Tibial nerve (tissue), 4 donors: Measurements from ENCODE around the gene ZNF778.
"Not testable (repeated sequence)": the region's sequence is repeated elsewhere in the genome, so short reads cannot be mapped to it uniquely, and the experiment has no call there.

Source experiments
- EP300 ChIP-seq, 2 donors: sonication (generic); formaldehyde crosslinking; IDR thresholded peaks; one replicate each; pipeline ENCODE4 v1.6.1; 2017; ENCODE audit warnings: antibody characterized with exemption in 2 of 2, mild to moderate bottlenecking in 1 of 2
- POLR2A ChIP-seq, 2 donors: fragments of 450-650 bp; IDR thresholded peaks; one replicate each; pipeline ENCODE4 v1.6.1; 2017; ENCODE audit warnings: antibody characterized with exemption in 2 of 2, mild to moderate bottlenecking in 2 of 2, moderate library complexity in 2 of 2
- TF ChIP-seq, protein P1 (sequence below), 5 experiments: fragments of 200-600 bp in 3 of 5; fragments of 450-650 bp in 2 of 5; sonication (generic) in 3 of 5; IDR thresholded peaks; one replicate each; pipeline ENCODE4 v1.5.1; 2016 to 2019; ENCODE audit warnings: antibody characterized with exemption in 5 of 5, mild to moderate bottlenecking in 3 of 5, moderate library complexity in 2 of 5

DNA sequence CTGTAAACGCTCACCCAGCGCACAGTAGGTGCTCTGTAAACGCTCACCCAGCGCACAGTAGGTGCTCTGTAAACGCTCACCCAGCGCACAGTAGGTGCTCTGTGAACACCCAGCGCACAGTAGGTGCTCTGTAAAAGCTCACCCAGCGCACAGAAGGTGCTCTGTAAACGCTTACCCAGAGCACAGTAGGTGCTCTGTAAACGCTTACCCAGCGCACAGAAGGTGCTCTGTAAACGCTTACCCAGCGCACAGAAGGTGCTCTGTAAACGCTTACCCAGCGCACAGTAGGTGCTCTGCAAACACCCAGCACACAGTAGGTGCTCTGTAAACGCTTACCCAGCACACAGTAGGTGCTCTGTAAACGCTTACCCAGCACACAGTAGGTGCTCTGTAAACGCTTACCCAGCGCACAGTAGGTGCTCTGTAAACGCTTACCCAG is 30.9 kb upstream of the ZNF778 start:
- TF ChIP-seq, protein P1, sequence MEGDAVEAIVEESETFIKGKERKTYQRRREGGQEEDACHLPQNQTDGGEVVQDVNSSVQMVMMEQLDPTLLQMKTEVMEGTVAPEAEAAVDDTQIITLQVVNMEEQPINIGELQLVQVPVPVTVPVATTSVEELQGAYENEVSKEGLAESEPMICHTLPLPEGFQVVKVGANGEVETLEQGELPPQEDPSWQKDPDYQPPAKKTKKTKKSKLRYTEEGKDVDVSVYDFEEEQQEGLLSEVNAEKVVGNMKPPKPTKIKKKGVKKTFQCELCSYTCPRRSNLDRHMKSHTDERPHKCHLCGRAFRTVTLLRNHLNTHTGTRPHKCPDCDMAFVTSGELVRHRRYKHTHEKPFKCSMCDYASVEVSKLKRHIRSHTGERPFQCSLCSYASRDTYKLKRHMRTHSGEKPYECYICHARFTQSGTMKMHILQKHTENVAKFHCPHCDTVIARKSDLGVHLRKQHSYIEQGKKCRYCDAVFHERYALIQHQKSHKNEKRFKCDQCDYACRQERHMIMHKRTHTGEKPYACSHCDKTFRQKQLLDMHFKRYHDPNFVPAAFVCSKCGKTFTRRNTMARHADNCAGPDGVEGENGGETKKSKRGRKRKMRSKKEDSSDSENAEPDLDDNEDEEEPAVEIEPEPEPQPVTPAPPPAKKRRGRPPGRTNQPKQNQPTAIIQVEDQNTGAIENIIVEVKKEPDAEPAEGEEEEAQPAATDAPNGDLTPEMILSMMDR (IDR thresholded peaks at IDR 0.05), result not testable (repeated sequence)
- TF ChIP-seq EP300, POLR2A (IDR thresholded peaks at IDR 0.05): not testable (repeated sequence)
